A549 (cell line): ENCODE results near the gene LY6G6C. TPM values are rescaled to one million over a fixed set of nuclear protein-coding genes. Genes with fewer than 3 reads are reported as not detected.
A peak's percentile ranks its signal among the peaks of the same experiment; 100 is the strongest.

Experiments used
- ATAC-seq, 2 experiments: fragments of 200-7000 bp in 1 of 2; fragments of >200 bp in 1 of 2; cut with Nextera tagmentation in 1 of 2; cut with Tn5 transposase in 1 of 2; 3 replicates each; pipeline versions ENCODE4 v1.8.0 to v1.9.1; 2018 to 2020; ENCODE audit warnings: mild to moderate bottlenecking in 1 of 2, moderate library complexity in 1 of 2
- CTCF ChIA-PET: fragments of 300-600 bp; sonication (Branson Sonifier 250); formaldehyde crosslinking; extraction: SDS; loops from one replicate; lab custom pipeline; 2021; ENCODE audit warnings: antibody characterized with exemption, inconsistent platforms; lab: Yijun Ruan, JAX
- POLR2A ChIA-PET: fragments of 350-600 bp; formaldehyde crosslinking; extraction: SDS; loops from one replicate; lab custom pipeline; 2021; ENCODE audit warnings: antibody characterized with exemption, inconsistent platforms; lab: Yijun Ruan, JAX
- DNase-seq, 2 experiments: peaks; one replicate each; pipeline versions ENCODE4 v3.0.0 to v3.0.0-alpha.2; 2011 to 2016; ENCODE audit warnings: low read depth in 1 of 2, low spot score in 1 of 2
- FAIRE-seq: peaks from 2 replicates; lab custom pipeline; 2011; peaks lifted over from hg19 to GRCh38; lab: Jason Lieb, UNC
- H3K27ac ChIP-seq, 2 experiments: fragments of >200 bp; sonication (Bioruptor Twin); formaldehyde crosslinking; 3 replicates each; pipeline ENCODE4 v1.5.1; 2016 to 2017
- H3K4me1 ChIP-seq: fragments of >200 bp; sonication (Bioruptor Twin); formaldehyde crosslinking; 3 replicates; pipeline ENCODE4 v1.6.1; 2016
- H3K4me2 ChIP-seq: fragments of >200 bp; sonication (Bioruptor Twin); formaldehyde crosslinking; 3 replicates; pipeline ENCODE4 v1.6.1; 2016
- H3K4me3 ChIP-seq: fragments of >200 bp; sonication (Bioruptor Twin); formaldehyde crosslinking; 3 replicates; pipeline ENCODE4 v1.5.1; 2016
- H3K9me3 ChIP-seq: fragments of >200 bp; sonication (Bioruptor Twin); formaldehyde crosslinking; 3 replicates; pipeline ENCODE4 v1.6.1; 2016
- BHLHE40 ChIP-seq: IDR thresholded peaks from 2 replicates; pipeline ENCODE4 v1.6.1; 2012; ENCODE audit warnings: low read depth, low read length, inconsistent platforms
- CBX2 ChIP-seq: fragments of 200-600 bp; sonication (generic); IDR thresholded peaks from 2 replicates; pipeline ENCODE4 v1.6.1; 2016; ENCODE audit warnings: low read depth, mild to moderate bottlenecking, borderline replicate concordance
- CEBPB ChIP-seq, 2 experiments: fragments of >200 bp in 1 of 2; sonication (Bioruptor Twin) in 1 of 2; formaldehyde crosslinking in 1 of 2; IDR thresholded peaks; 2 replicates each; pipeline ENCODE4 v1.6.1; 2012 to 2016
- EP300 ChIP-seq, 2 experiments: fragments of >200 bp; sonication (Bioruptor Twin); formaldehyde crosslinking; IDR thresholded peaks; 2 replicates in 1 of 2; 3 replicates in 1 of 2; pipeline ENCODE4 v1.6.1; 2016 to 2017
- FOSB ChIP-seq: fragments of 250-450 bp; sonication (Bioruptor Pico); IDR thresholded peaks from 2 replicates; pipeline ENCODE4 v1.5.0; 2020; ENCODE audit warnings: mild to moderate bottlenecking, moderate library complexity
- FOSL2 ChIP-seq, 2 experiments: fragments of 450-650 bp in 1 of 2; fragments of >200 bp in 1 of 2; sonication (Bioruptor Twin) in 1 of 2; formaldehyde crosslinking; IDR thresholded peaks; 2 replicates each; pipeline versions ENCODE4 v1.5.0 to v1.6.1; 2016 to 2020; ENCODE audit warnings: mild to moderate bottlenecking in 1 of 2, moderate library complexity in 1 of 2
- HOXA7 ChIP-seq: fragments of 250-450 bp; sonication (Bioruptor Pico); IDR thresholded peaks from 2 replicates; pipeline ENCODE4 v1.5.0; 2020; ENCODE audit warnings: mild to moderate bottlenecking, moderate library complexity
- HOXB13 ChIP-seq: fragments of 250-450 bp; sonication (Bioruptor Pico); IDR thresholded peaks from 2 replicates; pipeline ENCODE4 v1.5.0; 2020; ENCODE audit warnings: low read depth, mild to moderate bottlenecking, moderate library complexity
- HOXB5 ChIP-seq: fragments of 250-450 bp; sonication (Bioruptor Pico); IDR thresholded peaks from 2 replicates; pipeline ENCODE4 v1.5.0; 2020; ENCODE audit warnings: mild to moderate bottlenecking, moderate library complexity
- JUN ChIP-seq, 2 experiments: fragments of >200 bp; sonication (Bioruptor Twin); formaldehyde crosslinking; IDR thresholded peaks; 2 replicates in 1 of 2; 3 replicates in 1 of 2; pipeline ENCODE4 v1.6.1; 2016 to 2017
- KDM1A ChIP-seq: fragments of 200-600 bp; sonication (generic); IDR thresholded peaks from 2 replicates; pipeline ENCODE4 v1.6.1; 2016; ENCODE audit warnings: low read depth, mild to moderate bottlenecking
- MAFK ChIP-seq: fragments of 450-650 bp; IDR thresholded peaks from 2 replicates; pipeline ENCODE4 v1.6.1; 2014; ENCODE audit not compliant: partially characterized antibody
- MYC ChIP-seq: IDR thresholded peaks from 2 replicates; pipeline ENCODE4 v1.6.1; 2012; ENCODE audit warnings: mild to moderate bottlenecking, inconsistent platforms, low read length, improper control_type of control experiment, borderline replicate concordance
- NPAS2 ChIP-seq: fragments of 250-450 bp; sonication (Bioruptor Pico); IDR thresholded peaks from 2 replicates; pipeline ENCODE4 v1.8.0; 2022; ENCODE audit warnings: mild to moderate bottlenecking, moderate library complexity, borderline replicate concordance
- NR3C1 ChIP-seq: fragments of >200 bp; sonication (Bioruptor Twin); formaldehyde crosslinking; IDR thresholded peaks from 3 replicates; pipeline ENCODE4 v1.6.1; 2017
- PHF8 ChIP-seq: fragments of 200-600 bp; sonication (generic); IDR thresholded peaks from 2 replicates; pipeline ENCODE4 v1.6.1; 2016; ENCODE audit warnings: low read depth, mild to moderate bottlenecking, antibody characterized with exemption, moderate library complexity, borderline replicate concordance
- POLR2A ChIP-seq: IDR thresholded peaks from 2 replicates; pipeline ENCODE4 v1.6.1; 2012; ENCODE audit warnings: mild to moderate bottlenecking, low read length
- RCOR1 ChIP-seq: fragments of 150-350 bp; IDR thresholded peaks from 2 replicates; pipeline ENCODE4 v1.6.1; 2014; ENCODE audit warnings: antibody characterized with exemption, low read length, low read depth
- RFX5 ChIP-seq: fragments of 450-650 bp; IDR thresholded peaks from 2 replicates; pipeline ENCODE4 v1.7.1; 2014; ENCODE audit warnings: antibody characterized with exemption, mild to moderate bottlenecking, moderate library complexity
- RNF2 ChIP-seq: fragments of 200-600 bp; sonication (generic); IDR thresholded peaks from 2 replicates; pipeline ENCODE4 v1.6.1; 2016; ENCODE audit warnings: low read depth, mild to moderate bottlenecking, antibody characterized with exemption, moderate library complexity, borderline replicate concordance
- SMC3 ChIP-seq: fragments of >200 bp; sonication (Bioruptor Twin); formaldehyde crosslinking; IDR thresholded peaks from 3 replicates; pipeline ENCODE4 v1.6.1; 2018; ENCODE audit warnings: inconsistent platforms
- SREBF2 ChIP-seq: fragments of 450-650 bp; IDR thresholded peaks from 2 replicates; pipeline ENCODE4 v1.6.1; 2014; ENCODE audit warnings: mild to moderate bottlenecking, moderate library complexity
- TP53 ChIP-seq: fragments of 250-450 bp; sonication (Bioruptor Pico); IDR thresholded peaks from 2 replicates; pipeline ENCODE4 v1.5.0; 2021; ENCODE audit warnings: mild to moderate bottlenecking, moderate library complexity
- ZC3H11A ChIP-seq: fragments of 450-650 bp; IDR thresholded peaks from 2 replicates; pipeline ENCODE4 v1.6.1; 2014; ENCODE audit warnings: antibody characterized with exemption, mild to moderate bottlenecking
- ZNF302 ChIP-seq: fragments of 250-450 bp; sonication (Bioruptor Pico); IDR thresholded peaks from 2 replicates; pipeline ENCODE4 v1.9.0; 2021; ENCODE audit warnings: inconsistent platforms, mild to moderate bottlenecking, moderate library complexity
- ZSCAN20 ChIP-seq: fragments of 250-450 bp; sonication (Bioruptor Pico); IDR thresholded peaks from 2 replicates; pipeline ENCODE4 v1.8.0; 2022; ENCODE audit warnings: mild to moderate bottlenecking, moderate library complexity
- WGBS: methylation state at CpG from one replicate; pipeline ENCODE4 v1.1.6; 2017; ENCODE audit errors: missing lambda C conversion rate; 5-methylcytosine and 5-hydroxymethylcytosine counted together
- polyA plus RNA-seq, 4 experiments: library from polyadenylated mRNA; depleted of rRNA in 3 of 4; stranded (reverse); fragments of >200 nt; fragmentation: RNase III in 1 of 4; extraction: RNeasy Plus Mini Kit Qiagen cat#74134 plus additional on column Dnase treatment in 1 of 4; gene quantifications; 2 replicates in 3 of 4; 3 replicates in 1 of 4; pipeline ENCODE4 v1.2.3, GENCODE V29; 2011 to 2017
- TF ChIP-seq, protein P1 (sequence below): fragments of 150-350 bp; IDR thresholded peaks from 2 replicates; pipeline ENCODE4 v1.6.1; 2014; ENCODE audit warnings: low read depth, mild to moderate bottlenecking, low read length
- TF ChIP-seq, protein P2 (sequence below): fragments of >200 bp; sonication (Bioruptor Twin); formaldehyde crosslinking; IDR thresholded peaks from 3 replicates; pipeline ENCODE4 v1.6.1; 2016
- TF ChIP-seq, protein P3 (sequence below): IDR thresholded peaks from 2 replicates; pipeline ENCODE4 v1.6.1; 2012
- TF ChIP-seq, protein P4 (sequence below): fragments of 250-450 bp; sonication (Bioruptor Pico); IDR thresholded peaks from 2 replicates; pipeline ENCODE4 v1.5.0; 2021; ENCODE audit warnings: mild to moderate bottlenecking, moderate library complexity, borderline replicate concordance
- TF ChIP-seq, protein P5 (sequence below): fragments of >200 bp; sonication (Bioruptor Twin); formaldehyde crosslinking; IDR thresholded peaks from 2 replicates; pipeline ENCODE4 v1.6.1; 2016

The LY6G6C gene
- polyA plus RNA-seq, 2 of the 4 experiments (the other 2 are of a cell fraction), result 0.08 to 0.21 TPM

DNA sequence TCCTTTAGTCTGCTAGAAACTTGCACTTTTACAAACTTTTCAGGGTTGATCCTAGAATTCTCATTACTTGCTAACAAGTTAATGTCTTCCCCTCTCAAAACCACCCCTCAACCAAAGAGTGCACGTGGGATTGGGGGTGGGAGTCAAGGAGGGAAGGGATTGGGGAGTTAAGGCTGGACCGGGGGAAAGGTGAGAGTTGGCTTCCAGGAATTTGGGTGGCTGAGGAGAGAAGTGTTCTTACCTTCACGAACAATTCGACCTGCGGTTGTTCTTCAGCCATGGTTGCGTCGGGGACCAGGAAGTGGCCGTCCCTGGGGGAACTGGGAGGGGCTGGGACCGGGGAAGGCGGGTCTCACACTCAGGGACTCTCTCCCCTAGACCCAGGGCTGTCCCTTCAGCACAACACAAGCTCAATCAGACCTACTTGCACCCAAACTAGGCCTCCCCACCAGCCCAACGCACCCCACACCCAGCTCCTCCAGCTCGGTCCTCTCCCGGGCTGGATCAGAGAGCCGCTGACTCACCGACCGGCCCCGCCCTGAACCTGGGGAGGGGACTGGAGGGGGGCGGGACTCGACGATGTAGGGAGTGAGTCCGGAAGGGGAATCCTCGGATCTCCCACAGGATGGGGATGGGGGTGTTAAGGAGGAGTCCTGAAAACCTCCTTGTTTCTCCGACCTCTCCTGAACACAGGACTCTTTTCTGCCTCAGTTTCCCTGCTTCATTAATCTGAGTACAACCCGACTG is 14.6 kb upstream of the LY6G6C start, which contains the start of gene CLIC1:
CLIC1 (minus strand) TSS at position 510 of the 747 bp plus-strand sequence; CDS start at position 280, 230 bp downstream.
- ATAC-seq (peak; percentile 49 to 68; a peak in 5 of 6 replicates), FAIRE-seq (no peak), DNase-seq (peak; percentile 78 to 84)
- TF ChIP-seq EP300 (IDR thresholded peaks at IDR 0.05), result no peak
- no peak for TF ChIP-seq HOXB13 (CRISPR knock-in tag)
- no peak for TF ChIP-seq SMC3
- no peak for TF ChIP-seq CEBPB (IDR thresholded peaks at IDR 0.05)
- peak; percentile 56; the same call in 1 of the 2 replicates for TF ChIP-seq PHF8
- no peak for TF ChIP-seq MAFK
- TF ChIP-seq, protein P1, sequence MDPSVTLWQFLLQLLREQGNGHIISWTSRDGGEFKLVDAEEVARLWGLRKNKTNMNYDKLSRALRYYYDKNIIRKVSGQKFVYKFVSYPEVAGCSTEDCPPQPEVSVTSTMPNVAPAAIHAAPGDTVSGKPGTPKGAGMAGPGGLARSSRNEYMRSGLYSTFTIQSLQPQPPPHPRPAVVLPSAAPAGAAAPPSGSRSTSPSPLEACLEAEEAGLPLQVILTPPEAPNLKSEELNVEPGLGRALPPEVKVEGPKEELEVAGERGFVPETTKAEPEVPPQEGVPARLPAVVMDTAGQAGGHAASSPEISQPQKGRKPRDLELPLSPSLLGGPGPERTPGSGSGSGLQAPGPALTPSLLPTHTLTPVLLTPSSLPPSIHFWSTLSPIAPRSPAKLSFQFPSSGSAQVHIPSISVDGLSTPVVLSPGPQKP, result no peak
- TF ChIP-seq, protein P2, sequence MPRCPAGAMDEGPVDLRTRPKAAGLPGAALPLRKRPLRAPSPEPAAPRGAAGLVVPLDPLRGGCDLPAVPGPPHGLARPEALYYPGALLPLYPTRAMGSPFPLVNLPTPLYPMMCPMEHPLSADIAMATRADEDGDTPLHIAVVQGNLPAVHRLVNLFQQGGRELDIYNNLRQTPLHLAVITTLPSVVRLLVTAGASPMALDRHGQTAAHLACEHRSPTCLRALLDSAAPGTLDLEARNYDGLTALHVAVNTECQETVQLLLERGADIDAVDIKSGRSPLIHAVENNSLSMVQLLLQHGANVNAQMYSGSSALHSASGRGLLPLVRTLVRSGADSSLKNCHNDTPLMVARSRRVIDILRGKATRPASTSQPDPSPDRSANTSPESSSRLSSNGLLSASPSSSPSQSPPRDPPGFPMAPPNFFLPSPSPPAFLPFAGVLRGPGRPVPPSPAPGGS, result peak; percentile 18; the same call in 1 of the 3 replicates
- no peak for TF ChIP-seq ZSCAN20 (CRISPR knock-in tag)
- TF ChIP-seq NPAS2 (CRISPR knock-in tag), result no peak
- TF ChIP-seq, protein P3, sequence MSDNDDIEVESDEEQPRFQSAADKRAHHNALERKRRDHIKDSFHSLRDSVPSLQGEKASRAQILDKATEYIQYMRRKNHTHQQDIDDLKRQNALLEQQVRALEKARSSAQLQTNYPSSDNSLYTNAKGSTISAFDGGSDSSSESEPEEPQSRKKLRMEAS, result peak; percentile 45
- no peak for TF ChIP-seq FOSL2 (IDR thresholded peaks at IDR 0.05)
- peak; percentile 80 for TF ChIP-seq FOSL2 (CRISPR knock-in tag; IDR thresholded peaks at IDR 0.05)
- no peak for TF ChIP-seq ZC3H11A
- no peak for TF ChIP-seq HOXB5 (CRISPR knock-in tag)
- TF ChIP-seq RCOR1, result no peak
- no peak for TF ChIP-seq ZNF302 (CRISPR knock-in tag)
- TF ChIP-seq RNF2, result no peak
- TF ChIP-seq JUN (IDR thresholded peaks at IDR 0.05), result peak in 1 of 2 experiments; percentile 61; a peak in 1 of 5 replicates
- no peak for TF ChIP-seq CBX2
- TF ChIP-seq MYC, result no peak
- no peak for TF ChIP-seq BHLHE40
- no peak for TF ChIP-seq TP53
- TF ChIP-seq RFX5, result no peak
- peak; percentile 75 for TF ChIP-seq POLR2A
- TF ChIP-seq, protein P4, sequence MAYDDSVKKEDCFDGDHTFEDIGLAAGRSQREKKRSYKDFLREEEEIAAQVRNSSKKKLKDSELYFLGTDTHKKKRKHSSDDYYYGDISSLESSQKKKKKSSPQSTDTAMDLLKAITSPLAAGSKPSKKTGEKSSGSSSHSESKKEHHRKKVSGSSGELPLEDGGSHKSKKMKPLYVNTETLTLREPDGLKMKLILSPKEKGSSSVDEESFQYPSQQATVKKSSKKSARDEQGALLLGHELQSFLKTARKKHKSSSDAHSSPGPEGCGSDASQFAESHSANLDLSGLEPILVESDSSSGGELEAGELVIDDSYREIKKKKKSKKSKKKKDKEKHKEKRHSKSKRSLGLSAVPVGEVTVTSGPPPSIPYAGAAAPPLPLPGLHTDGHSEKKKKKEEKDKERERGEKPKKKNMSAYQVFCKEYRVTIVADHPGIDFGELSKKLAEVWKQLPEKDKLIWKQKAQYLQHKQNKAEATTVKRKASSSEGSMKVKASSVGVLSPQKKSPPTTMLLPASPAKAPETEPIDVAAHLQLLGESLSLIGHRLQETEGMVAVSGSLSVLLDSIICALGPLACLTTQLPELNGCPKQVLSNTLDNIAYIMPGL (CRISPR knock-in tag), result no peak
- TF ChIP-seq KDM1A, result no peak
- TF ChIP-seq, protein P5, sequence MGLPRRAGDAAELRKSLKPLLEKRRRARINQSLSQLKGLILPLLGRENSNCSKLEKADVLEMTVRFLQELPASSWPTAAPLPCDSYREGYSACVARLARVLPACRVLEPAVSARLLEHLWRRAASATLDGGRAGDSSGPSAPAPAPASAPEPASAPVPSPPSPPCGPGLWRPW, result no peak
- no peak for TF ChIP-seq FOSB (CRISPR knock-in tag)
- no peak for TF ChIP-seq HOXA7 (CRISPR knock-in tag)
- no peak for TF ChIP-seq SREBF2
- TF ChIP-seq NR3C1, result no peak
- peak within 1 kb of the TSS; percentile 99 for H3K4me2 ChIP-seq
- peak within 1 kb of the TSS; percentile 94 to 99 for H3K27ac ChIP-seq
- H3K4me3 ChIP-seq, result peak within 1 kb of the TSS; percentile 70
- H3K4me1 ChIP-seq, result peaks cover 44% of the 10 kb centered on the region
- 1% methylated on average over 18 of the region's 24 CpGs for WGBS
- POLR2A ChIA-PET, result interaction anchor here (0.9 to 1.3 kb wide), 3 partner anchors 17 to 79 kb away, joined by 3 to 5 read pairs (median 3); partner anchors contain the start of genes HSPA1A, HSPA1L and VWA7
- no peaks in the 10 kb centered on the region for H3K9me3 ChIP-seq
- CTCF ChIA-PET, result interaction anchor here (0.7 to 3.2 kb wide), 5 partner anchors 11 to 94 kb away, joined by 3 to 10 read pairs (median 6); partner anchors contain the start of gene VARS1
